ENCODE data around the gene GFRA4. TPM values are rescaled to one million over a fixed set of nuclear protein-coding genes. Genes with fewer than 3 reads are reported as not detected.

GFRA4 gene
- total and polyA plus RNA-seq, 2 donors (not counting 1 experiment from before 2014, with no cell fraction given) = not detected

DNA sequence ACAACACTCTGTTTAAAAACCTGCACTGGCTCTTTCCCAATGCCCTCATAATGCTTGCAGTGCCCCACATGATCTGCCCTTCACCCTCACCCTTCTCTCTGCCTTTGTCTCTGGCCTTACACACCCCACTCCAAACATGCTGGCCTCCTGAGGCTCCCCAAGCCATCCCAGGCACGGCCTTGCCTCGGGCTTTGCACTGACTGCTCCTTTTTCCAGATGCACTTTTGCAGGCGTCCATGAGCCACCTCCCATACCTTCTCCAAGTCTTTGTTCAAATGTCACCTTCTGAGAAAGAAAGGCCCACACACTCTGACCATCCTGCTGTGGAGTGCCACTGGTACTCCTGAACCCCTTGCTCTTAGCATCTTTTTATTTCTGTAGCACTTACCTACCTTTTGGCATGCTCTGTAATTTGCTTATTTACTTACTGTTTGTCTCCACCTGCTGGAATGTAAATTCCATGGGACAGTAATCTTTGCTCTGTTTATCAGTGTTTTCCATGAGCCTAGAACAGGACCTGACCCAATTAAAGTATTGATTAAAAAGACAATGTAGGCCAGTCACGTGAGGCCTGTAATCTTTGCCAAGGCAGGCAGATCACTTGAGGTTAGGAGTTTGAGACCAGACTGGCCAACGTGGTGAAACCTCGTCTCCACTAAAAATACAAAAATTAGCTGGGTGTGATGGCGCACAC lies 30.7 kb downstream of the GFRA4 start:
- no peaks in the 10 kb centered on the region for H3K9me3 Mint-ChIP-seq (ENCODE audit: insufficient read depth)
- H3K4me1 Mint-ChIP-seq = no peaks in the 10 kb centered on the region

DNA sequence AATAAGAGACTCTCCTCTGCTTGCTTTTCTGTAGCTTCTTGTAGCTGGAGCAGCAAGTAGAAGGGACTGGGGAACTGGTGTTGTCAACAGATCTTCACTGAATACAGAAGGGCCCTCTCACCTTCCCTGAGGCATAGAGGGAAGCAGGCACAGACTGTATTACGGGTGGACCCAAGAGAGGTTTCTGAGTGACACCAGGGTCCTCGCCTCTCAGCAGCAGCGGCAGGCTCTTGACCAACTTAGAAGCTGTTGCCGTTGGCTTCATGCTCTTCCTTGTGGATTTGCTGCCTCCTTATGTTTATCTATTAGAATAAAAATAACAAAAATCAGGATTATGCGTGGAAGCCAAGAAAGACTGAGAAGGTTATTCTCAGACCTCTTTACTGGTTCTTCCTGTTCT lies 31.7 kb downstream of the GFRA4 start:
- H3K9me3 ChIP-seq (ENCODE audit: control extremely low read depth in 1 of 3, control insufficient read depth in 2 of 3, insufficient read depth in 1 of 3, low read length in 2 of 3) = no peaks in the 10 kb centered on the region
- no peaks in the 10 kb centered on the region for H3K79me2 ChIP-seq (ENCODE audit: control insufficient read depth, insufficient read depth, low read length)
- WGBS (ENCODE audit: insufficient coverage) = 100% methylated on average over 1 of the region's 5 CpGs
- Mint-ChIP-seq H3K27ac (no peak overlapping the region), H3K9me3 (ENCODE audit: insufficient read depth) (no peaks in the 10 kb centered on the region), H3K27me3 (no peaks in the 10 kb centered on the region), H3K4me1 (no peaks in the 10 kb centered on the region), H3K4me3 (no peak overlapping the region)
- TF ChIP-seq EZH2 (IDR thresholded peaks at IDR 0.05; ENCODE audit: borderline replicate concordance, insufficient read depth, low read depth, low read length, poor library complexity, severe bottlenecking) = no peak
- TF ChIP-seq, protein P1, sequence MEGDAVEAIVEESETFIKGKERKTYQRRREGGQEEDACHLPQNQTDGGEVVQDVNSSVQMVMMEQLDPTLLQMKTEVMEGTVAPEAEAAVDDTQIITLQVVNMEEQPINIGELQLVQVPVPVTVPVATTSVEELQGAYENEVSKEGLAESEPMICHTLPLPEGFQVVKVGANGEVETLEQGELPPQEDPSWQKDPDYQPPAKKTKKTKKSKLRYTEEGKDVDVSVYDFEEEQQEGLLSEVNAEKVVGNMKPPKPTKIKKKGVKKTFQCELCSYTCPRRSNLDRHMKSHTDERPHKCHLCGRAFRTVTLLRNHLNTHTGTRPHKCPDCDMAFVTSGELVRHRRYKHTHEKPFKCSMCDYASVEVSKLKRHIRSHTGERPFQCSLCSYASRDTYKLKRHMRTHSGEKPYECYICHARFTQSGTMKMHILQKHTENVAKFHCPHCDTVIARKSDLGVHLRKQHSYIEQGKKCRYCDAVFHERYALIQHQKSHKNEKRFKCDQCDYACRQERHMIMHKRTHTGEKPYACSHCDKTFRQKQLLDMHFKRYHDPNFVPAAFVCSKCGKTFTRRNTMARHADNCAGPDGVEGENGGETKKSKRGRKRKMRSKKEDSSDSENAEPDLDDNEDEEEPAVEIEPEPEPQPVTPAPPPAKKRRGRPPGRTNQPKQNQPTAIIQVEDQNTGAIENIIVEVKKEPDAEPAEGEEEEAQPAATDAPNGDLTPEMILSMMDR (IDR thresholded peaks at IDR 0.05) = no peak
- H3K36me3 ChIP-seq (replicated peaks in 1 of 2; ENCODE audit: control extremely low read depth in 1 of 2, control insufficient read depth in 1 of 2, extremely low read depth in 1 of 2, insufficient read depth in 2 of 2, low read length in 1 of 2) = peaks cover 0 to 8% of the 10 kb centered on the region in 2 experiments
- ATAC-seq (ENCODE audit: low read depth) (no peak), DNase-seq (no peak)
- ChIA-PET POLR2A (no interaction called here), CTCF (no interaction called here)
- H3K9ac ChIP-seq (ENCODE audit: low read length) = no peak overlapping the region
- no peak overlapping the region for H3K4me3 ChIP-seq (ENCODE audit: control extremely low read depth in 1 of 5, extremely low read depth in 1 of 5, insufficient read depth in 1 of 5, low read depth in 2 of 5, low read length in 4 of 5)
- no peaks in the 10 kb centered on the region for H4K20me1 ChIP-seq (ENCODE audit: control insufficient read depth, insufficient read depth, low read length, poor library complexity, severe bottlenecking)
- no peaks in the 10 kb centered on the region for H3K27me3 ChIP-seq (replicated peaks in 1 of 4; ENCODE audit: control extremely low read depth in 1 of 4, control insufficient read depth in 3 of 4, insufficient read depth in 4 of 4, low read length in 3 of 4)
- no peaks in the 10 kb centered on the region for H3K4me1 ChIP-seq (ENCODE audit: control insufficient read depth in 2 of 2, insufficient read depth in 2 of 2, low read length in 2 of 2)
- H3K27ac ChIP-seq (ENCODE audit: low read length in 2 of 2) = no peak overlapping the region
- no peak overlapping the region for H3K4me2 ChIP-seq (replicated peaks; ENCODE audit: low read depth, low read length, poor library complexity, severe bottlenecking)
- no peak overlapping the region for H2AFZ ChIP-seq (ENCODE audit: insufficient read depth, low read depth, low read length, poor library complexity, severe bottlenecking)
- intact Hi-C loops (cut with micrococcal nuclease) = no loop called here

More for the DNA sequence above, 30.7 kb downstream of the GFRA4 start:
- 100% methylated on average over 5 of the region's 7 CpGs for WGBS (ENCODE audit: insufficient coverage)
- no peak for TF ChIP-seq EZH2 (IDR thresholded peaks at IDR 0.05; ENCODE audit: borderline replicate concordance, insufficient read depth, low read depth, low read length, poor library complexity, severe bottlenecking)
- TF ChIP-seq, protein P1 (IDR thresholded peaks at IDR 0.05) = no peak
- no peak for DNase-seq
- no peak for ATAC-seq (ENCODE audit: low read depth)
- Histone ChIP-seq H3K79me2 (ENCODE audit: control insufficient read depth, insufficient read depth, low read length) (no peaks in the 10 kb centered on the region), H3K9me3 (ENCODE audit: control extremely low read depth in 1 of 3, control insufficient read depth in 2 of 3, insufficient read depth in 1 of 3, low read length in 2 of 3) (no peaks in the 10 kb centered on the region), H3K9ac (ENCODE audit: low read length) (no peak overlapping the region), H3K27me3 (replicated peaks in 1 of 4; ENCODE audit: control extremely low read depth in 1 of 4, control insufficient read depth in 3 of 4, insufficient read depth in 4 of 4, low read length in 3 of 4) (no peaks in the 10 kb centered on the region), H3K27ac (ENCODE audit: low read length in 2 of 2) (no peak overlapping the region), H4K20me1 (ENCODE audit: control insufficient read depth, insufficient read depth, low read length, poor library complexity, severe bottlenecking) (no peaks in the 10 kb centered on the region), H3K4me1 (ENCODE audit: control insufficient read depth in 2 of 2, insufficient read depth in 2 of 2, low read length in 2 of 2) (no peaks in the 10 kb centered on the region), H3K36me3 (replicated peaks in 1 of 2; ENCODE audit: control extremely low read depth in 1 of 2, control insufficient read depth in 1 of 2, extremely low read depth in 1 of 2, insufficient read depth in 2 of 2, low read length in 1 of 2) (peaks cover 0 to 4% of the 10 kb centered on the region in 2 experiments), H3K4me3 (ENCODE audit: control extremely low read depth in 1 of 5, extremely low read depth in 1 of 5, insufficient read depth in 1 of 5, low read depth in 2 of 5, low read length in 4 of 5) (no peak overlapping the region), H3K4me2 (replicated peaks; ENCODE audit: low read depth, low read length, poor library complexity, severe bottlenecking) (no peak overlapping the region), H2AFZ (ENCODE audit: insufficient read depth, low read depth, low read length, poor library complexity, severe bottlenecking) (no peak overlapping the region)
- Mint-ChIP-seq H3K27ac (no peak overlapping the region), H3K27me3 (no peaks in the 10 kb centered on the region), H3K4me3 (no peak overlapping the region)
- ChIA-PET POLR2A (no interaction called here), CTCF (no interaction called here)
- intact Hi-C loops (cut with micrococcal nuclease) = no loop called here

Measured in B cell (primary cell).